ENCODE results near the gene RPS6KC1. TPM values are rescaled to one million over a fixed set of nuclear protein-coding genes. Genes with fewer than 3 reads are reported as not detected.

RPS6KC1 gene
- total and polyA plus RNA-seq, 9 of the 15 experiments (the other 6 are each of a cell fraction or from before 2014, with no cell fraction given), result 4.3 to 34.6 (median 20.9) TPM

GRCh38 chr1:213179784-213180183, 128.7 kb downstream of the RPS6KC1 start:
- no peak for ATAC-seq
- no TSS peak for BruUV-seq (replicated peaks)
- no peak for DNase-seq (ENCODE audit: extremely low read depth in 1 of 4, low spot score in 3 of 4)
- H3K9me3 ChIP-seq (replicated peaks; ENCODE audit: control insufficient read depth, insufficient read depth, low read depth, low read length), result no peaks in the 10 kb centered on the region
- H2AFZ ChIP-seq (ENCODE audit: low read depth, low read length), result no peak overlapping the region
- no peaks in the 10 kb centered on the region for H3K27me3 ChIP-seq (ENCODE audit: control insufficient read depth in 2 of 2, insufficient read depth in 2 of 2, low read length in 2 of 2)
- ChIA-PET CTCF (ENCODE audit: low intra/inter-chr PET ratio) (no interaction called here), POLR2A (interaction anchor here (0.6 kb wide), 1 partner anchor 1418 kb away, joined by 3 read pairs; no protein-coding TSS in a partner anchor)
- no peak overlapping the region for H3K4me3 ChIP-seq
- H3K36me3 ChIP-seq (ENCODE audit: control insufficient read depth, insufficient read depth, low read length), result peaks cover 15% of the 10 kb centered on the region
- no peak for FAIRE-seq
- no peak overlapping the region for H3K9ac ChIP-seq (ENCODE audit: insufficient read depth in 1 of 2, low read depth in 2 of 2, low read length in 2 of 2)
- intact Hi-C loops (cut with micrococcal nuclease), result no loop called here
- H4K20me1 ChIP-seq (replicated peaks; ENCODE audit: control insufficient read depth, insufficient read depth, low read length), result no peaks in the 10 kb centered on the region
- H3K4me2 ChIP-seq (ENCODE audit: insufficient read depth, low read length), result no peak overlapping the region
- no peaks in the 10 kb centered on the region for H3K79me2 ChIP-seq (ENCODE audit: control insufficient read depth, insufficient read depth, low read length)
- TF ChIP-seq MEF2A (IDR thresholded peaks at IDR 0.05; ENCODE audit: control insufficient read depth, low read depth, low read length) (no peak), ATF3 (IDR thresholded peaks at IDR 0.05) (no peak), ATF3 (CRISPR knock-in tag; conservative IDR thresholded peaks at IDR 0.05) (no peak), MAFK (IDR thresholded peaks at IDR 0.05; ENCODE audit: low read length) (no peak), RBM34 (IDR thresholded peaks at IDR 0.05; ENCODE audit: borderline replicate concordance, insufficient read depth, low read length) (no peak), RB1 (IDR thresholded peaks at IDR 0.05; ENCODE audit: low read depth) (no peak), E2F8 (IDR thresholded peaks at IDR 0.05; ENCODE audit: low read depth, partially characterized antibody) (no peak), RERE (CRISPR knock-in tag; IDR thresholded peaks at IDR 0.05; ENCODE audit: borderline replicate concordance) (no peak)
- no peak overlapping the region for H3K27ac ChIP-seq (ENCODE audit: extremely low read depth, low read depth, low read length)
- H3K9me1 ChIP-seq (ENCODE audit: control insufficient read depth, insufficient read depth, low read length), result no peaks in the 10 kb centered on the region
- in situ Hi-C loops (cut with MboI), result no loop called here
- no peaks in the 10 kb centered on the region for H3K4me1 ChIP-seq (replicated peaks in 1 of 2; ENCODE audit: control insufficient read depth in 2 of 2, insufficient read depth in 2 of 2, low read length in 2 of 2)
- WGBS (ENCODE audit: insufficient coverage, low coverage, missing lambda C conversion rate), result 82% methylated on average over 2 of the region's 2 CpGs

All from K562 (cell line).